HG03354 (cell line): ENCODE data around the gene OR7A5.
A peak's percentile ranks its signal among the peaks of the same experiment; 100 is the strongest.
"Not testable (repeated sequence)": the region's sequence is repeated elsewhere in the genome, so short reads cannot be mapped to it uniquely, and the experiment has no call there.

Source experiments
- ATAC-seq: cut with Tn5 transposase; IDR thresholded peaks from one replicate; pipeline ENCODE4 v1.9.1; 2021; ENCODE audit warnings: mild to moderate bottlenecking; ENCODE audit not compliant: unreplicated experiment, poor library complexity, severe bottlenecking

The OR7A5 gene

DNA sequence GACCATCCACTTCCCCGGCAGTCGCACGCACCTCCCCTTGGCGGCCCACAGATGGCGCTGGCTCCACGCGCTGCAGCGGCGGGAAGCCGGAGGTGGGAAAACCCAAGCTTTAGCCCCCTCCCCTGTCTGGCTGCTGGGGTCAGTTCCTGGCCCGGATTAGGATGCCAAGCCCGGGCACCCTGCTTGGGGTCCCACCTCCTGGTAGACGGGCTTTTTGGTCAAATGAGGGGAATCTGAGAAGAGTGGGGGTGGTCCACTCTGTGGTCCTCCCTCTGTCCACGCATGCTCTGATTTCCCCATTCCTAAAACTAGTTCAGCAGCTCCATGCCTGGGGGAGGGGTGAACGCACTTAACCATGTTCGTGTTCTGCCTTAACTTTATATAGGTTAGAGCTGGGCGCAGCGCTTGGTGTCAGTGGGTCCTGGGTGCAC is 48.5 kb downstream of the OR7A5 start:
- ATAC-seq = no peak

DNA sequence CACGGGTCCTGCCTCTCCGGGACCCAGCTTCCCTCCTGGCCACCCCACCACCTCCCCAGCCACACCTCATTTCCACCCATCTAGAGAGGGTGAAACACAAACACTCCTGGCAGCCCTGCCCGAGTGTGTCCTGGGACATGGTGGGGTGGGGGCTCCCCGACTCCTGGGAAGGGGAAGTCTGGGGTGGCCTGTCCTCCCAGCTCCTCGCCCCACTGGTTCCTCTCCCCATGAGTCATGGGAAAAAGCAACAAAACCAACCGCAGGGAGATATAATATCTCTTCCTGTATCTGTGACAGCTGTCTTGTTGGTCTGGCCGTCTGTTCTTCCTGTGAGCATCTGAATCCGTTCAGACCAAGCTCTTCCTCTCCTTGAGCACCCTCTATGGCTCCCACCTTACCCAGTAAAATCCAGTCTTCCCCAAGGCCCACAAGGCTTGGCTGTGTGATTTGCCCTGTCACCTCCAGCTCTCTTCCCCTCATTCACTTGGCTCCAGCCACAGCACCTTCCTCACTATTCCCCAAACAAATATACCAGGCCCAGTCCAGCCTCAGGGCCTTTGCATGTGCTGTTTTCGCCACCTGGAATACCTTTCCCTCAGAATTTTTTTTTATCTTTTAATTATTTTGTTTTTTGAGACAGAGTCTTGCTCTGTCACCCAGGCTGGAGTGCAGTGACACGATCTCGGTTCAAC is 49.7 kb downstream of the OR7A5 start:
- ATAC-seq = peak; percentile 48

DNA sequence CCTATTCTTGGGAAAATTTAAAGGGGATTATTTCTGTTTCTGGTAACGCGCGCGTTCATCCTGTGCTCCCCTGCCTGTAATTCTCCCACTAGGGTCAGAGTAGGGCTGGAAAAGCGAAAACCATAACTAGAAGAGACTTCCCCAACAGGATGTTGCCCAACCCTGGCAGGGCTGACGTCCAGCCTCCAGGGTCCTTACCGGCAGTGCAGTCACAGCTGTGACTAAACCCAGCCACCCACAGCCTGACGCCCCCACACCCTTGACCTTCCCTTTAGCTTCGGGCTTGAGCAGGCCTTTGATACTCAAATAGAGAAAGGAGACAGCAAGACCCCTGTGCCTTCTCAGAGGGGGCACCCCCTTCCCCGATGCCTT is 50.3 kb downstream of the OR7A5 start:
- ATAC-seq = peak; percentile 62

DNA sequence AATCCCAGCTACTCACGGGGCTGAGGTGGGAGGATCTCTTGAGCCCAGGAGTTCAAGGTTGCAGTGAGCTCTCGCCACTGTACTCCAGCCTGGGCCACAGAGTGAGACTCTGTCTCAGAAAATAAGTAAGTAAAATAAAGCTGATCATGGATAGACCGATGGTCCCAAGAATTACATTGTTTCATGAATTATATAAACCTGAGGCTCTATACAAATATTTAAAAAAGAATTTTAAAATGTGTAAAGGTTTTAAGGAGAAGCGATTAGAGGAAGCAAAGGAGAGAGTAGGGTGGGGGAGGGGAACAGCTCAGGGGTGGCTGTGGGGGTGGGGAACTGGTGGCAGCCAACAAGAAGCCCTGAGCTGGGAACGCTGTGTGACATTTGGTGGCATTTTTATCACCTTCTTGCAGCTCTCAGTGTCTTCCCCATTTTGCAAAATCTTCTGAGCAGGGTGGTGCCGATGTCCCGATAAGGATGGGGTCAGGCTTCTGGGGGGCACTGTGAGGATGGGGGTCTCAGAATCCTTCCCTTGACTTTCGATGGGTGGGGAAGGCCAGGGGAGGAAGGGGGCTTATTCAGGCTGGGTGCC is 51.5 kb downstream of the OR7A5 start:
- not testable (repeated sequence) for ATAC-seq

DNA sequence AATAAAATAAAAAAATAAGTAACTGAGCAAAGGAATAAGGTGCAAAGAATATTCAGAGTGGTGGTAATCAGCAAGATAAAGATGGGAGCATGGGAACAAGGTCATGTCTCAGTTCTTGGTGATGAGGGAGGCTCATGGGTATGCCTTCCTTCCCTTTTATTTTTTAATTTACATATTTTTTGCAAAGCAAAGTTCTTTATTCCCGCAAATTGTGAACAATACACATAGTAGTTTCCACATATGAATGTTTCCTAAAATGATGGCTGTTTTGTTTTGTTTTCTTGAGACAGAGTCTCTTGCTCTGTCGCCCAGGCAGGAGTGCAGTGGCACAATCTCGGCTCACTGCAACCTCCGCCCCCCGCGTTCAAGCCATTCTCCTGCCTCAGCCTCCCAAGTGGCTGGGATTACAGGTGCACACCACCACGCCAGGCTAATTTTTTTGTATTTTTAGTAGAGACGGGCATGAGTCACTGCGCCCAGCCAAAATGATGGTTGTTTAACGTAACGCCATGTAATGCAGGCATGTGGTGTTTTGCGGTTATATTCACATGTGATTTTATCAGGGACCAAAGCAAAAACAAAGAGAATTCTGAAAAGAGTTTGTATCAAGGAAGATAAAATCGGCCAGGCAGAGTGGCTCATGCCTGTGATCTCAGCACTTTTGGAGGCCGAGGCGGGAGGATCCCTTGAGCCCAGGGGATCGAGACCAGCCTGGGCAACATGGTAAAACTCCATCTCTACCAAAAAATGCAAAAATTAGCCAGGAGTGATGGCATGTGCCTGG is 52.2 kb downstream of the OR7A5 start:
- no peak for ATAC-seq

DNA sequence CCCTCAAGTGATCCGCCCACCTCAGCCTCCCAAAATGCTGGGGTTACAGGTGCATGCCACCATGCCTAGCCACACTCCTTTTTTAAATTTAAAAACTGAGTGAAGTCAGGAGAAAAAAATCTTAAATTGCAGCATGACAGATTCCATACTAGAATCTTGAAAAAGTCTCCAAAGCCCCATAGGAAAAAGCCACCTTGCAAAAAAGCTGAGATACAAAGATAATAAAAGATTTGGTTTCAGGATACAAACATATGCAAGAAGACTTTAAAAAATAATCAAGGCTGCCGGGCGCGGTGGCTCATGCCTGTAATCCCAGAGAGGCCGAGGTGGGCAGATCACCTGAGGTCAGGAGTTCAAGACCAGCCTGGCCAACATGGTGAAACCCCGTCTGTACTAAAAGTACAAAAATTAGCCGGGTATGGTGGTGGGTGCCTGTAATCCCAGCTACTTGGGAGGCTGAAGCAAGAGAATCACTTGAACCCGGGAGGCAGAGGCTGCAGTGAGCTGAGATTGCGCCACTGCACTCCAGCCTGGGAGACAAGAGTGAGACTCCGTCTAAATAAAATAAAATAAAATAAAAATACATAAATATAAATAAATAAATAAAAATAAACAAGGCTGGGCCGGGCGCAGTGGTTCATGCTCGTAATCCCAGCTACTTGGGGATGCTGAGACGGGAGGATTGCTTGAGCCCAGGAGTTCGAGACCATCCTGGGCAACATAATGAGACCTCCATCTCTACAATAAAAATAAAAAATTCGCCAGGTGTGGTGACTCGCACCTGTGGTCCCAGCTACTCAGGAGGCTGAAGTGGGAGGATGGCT is 53.1 kb downstream of the OR7A5 start:
- ATAC-seq = not testable (repeated sequence)

DNA sequence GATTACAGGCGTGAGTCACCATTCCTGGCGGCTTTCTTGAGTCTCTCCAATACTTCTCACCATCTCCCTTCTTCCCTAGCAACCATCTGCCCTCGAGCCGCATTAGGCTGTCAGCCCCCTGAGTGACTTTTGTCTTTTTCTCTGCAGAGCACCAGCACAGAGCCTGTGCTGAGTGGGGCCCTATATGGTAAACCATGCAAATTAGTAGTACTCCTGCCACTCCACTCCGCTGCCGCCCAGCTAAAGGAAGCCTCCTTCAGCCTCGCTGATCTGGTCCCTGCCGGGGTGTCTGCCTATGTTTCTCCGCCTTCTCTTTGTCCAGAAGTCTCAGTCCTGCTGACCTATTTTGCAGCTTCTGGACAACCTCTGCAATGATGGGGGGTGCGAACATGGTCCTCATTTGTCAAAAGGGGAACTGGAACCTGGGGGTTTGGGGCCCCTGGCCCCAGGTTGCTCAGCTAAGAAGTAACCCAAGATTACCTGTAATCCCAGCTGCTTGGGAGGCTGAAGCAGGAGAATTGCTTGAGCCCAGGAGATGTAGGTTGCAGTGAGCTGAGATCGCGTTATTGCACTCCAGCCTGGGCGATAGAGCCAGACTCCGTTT is 54.3 kb downstream of the OR7A5 start:
- not testable (repeated sequence) for ATAC-seq

DNA sequence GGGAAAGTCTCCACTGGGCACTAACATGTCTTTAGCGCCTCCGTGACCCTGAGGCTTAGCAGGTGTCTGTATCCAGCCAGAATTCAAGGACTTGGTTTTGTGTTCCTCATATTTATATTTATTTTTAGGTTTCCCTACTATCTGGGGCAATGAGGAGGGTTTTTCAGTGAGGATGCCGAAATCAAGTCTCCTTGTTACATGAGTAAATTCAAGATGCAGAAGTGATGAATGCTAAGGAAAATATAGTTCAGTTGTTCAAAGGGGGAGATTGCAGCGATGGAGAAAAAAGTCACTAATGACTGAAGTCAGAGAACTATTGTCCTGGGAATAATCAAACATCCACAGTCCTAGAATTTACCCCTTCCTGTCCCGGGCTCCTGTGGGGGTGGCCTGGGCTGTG is 55.8 kb downstream of the OR7A5 start:
- ATAC-seq = no peak

DNA sequence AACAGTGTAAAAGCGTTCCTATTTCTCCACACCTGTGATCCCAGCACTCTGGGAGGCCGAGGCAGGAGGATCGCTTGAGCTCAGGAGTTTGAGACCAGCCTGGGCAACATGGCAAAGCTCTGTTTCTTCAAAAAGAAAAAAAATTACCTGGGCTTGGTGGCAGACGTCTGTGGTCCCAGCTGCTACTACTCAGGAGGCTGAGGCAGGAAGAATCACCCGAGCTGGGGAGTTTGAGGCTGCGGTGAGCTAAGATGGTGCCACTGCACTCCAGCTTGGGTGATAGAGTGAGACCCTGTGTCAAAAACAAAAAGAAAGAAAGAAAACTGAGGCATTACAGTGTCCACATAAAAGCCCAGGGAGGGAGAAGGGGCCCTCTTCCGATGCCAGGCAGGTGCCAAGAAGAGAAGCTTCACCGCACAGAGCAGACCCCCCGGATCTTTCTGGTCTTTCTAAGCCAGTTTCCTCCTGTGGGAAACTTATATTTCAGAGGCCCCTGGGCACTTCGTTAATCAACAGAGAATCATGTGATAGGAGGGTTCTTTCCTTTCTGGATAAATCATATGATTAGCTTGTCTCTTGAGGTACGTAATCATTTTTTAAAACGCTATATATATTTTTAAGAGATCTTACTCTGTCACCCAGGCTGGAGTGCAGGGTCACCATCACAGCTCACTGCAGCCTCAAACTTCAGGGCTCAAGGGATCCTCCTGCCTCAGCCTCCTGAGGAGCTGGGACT is 56.7 kb downstream of the OR7A5 start, which contains the start of gene ADGRE2:
Gene ADGRE2, minus strand, starts transcription at position 451 of the 736 bp plus-strand sequence. CDS start 1,804 bp downstream, outside the sequence.
- ATAC-seq = not testable (repeated sequence)

DNA sequence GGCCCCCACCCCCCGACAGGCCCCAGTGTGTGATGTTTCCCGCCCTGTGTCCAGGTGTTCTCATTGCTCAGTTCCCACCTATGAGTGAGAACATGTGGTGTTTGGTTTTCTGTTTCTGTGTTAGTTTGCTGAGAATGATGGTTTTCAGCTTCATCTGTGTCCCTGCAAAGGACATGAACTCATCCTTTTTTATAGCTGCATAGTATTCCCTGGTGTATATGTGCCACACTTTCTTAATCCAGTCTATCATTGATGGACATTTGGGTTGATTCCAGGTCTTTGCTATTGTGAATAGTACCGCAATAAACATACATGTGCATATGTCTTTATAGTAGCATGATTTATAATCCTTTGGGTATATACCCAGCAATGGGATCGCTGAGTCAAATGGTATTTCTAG is 57.3 kb downstream of the OR7A5 start:
- ATAC-seq = not testable (repeated sequence)
